Measurements from ENCODE around the gene MPL. TPM values are rescaled to one million over a fixed set of nuclear protein-coding genes. Genes with fewer than 3 reads are reported as not detected.

The MPL gene
- total and polyA plus RNA-seq, 2 experiments from 2014 or later: 0.16 TPM; not detected in 1

DNA sequence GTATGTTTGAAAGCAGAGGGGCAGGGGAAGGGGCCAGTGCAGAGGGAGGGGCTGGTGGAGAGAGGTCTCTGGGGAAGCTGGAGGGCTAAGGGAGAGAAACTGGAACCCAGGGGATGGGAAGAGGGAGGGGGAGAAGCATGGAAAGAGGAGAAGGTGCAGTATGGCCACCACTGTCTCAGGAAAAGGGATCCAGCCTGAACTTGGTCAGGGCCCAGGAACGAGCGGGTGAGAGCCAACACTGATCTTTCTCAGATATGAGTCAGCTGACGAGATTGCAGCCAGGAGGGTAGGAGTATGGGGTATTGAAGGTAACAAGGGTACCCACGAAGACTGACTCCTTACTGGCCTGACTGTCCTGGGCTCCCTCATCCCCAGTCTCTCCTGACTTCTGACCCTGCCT, 18.8 kb upstream of the MPL start:
- H3K9me3 ChIP-seq (ENCODE audit: low read depth): no peaks in the 10 kb centered on the region
- no peaks in the 10 kb centered on the region for H3K79me2 ChIP-seq
- WGBS (ENCODE audit: low lambda C conversion rate, missing lambda C conversion rate): 84% methylated on average over 3 of the region's 4 CpGs
- H3K36me3 ChIP-seq (replicated peaks; ENCODE audit: insufficient read depth, low read depth): no peaks in the 10 kb centered on the region
- H4K20me1 ChIP-seq (ENCODE audit: insufficient read depth, poor library complexity, severe bottlenecking): no peaks in the 10 kb centered on the region
- H3K4me1 ChIP-seq (ENCODE audit: insufficient read depth): no peaks in the 10 kb centered on the region
- no peaks in the 10 kb centered on the region for H3K9me2 ChIP-seq (replicated peaks; ENCODE audit: insufficient read depth)
- TF ChIP-seq CTCF (IDR thresholded peaks at IDR 0.05; ENCODE audit: poor library complexity) (no peak), EZH2 (IDR thresholded peaks at IDR 0.05; ENCODE audit: borderline replicate concordance) (no peak), EZH2phosphoT487 (IDR thresholded peaks at IDR 0.05; ENCODE audit: low read depth, severe bottlenecking, unreplicated experiment) (no peak)
- H3K27me3 ChIP-seq: no peaks in the 10 kb centered on the region
- no peak overlapping the region for H3K27ac ChIP-seq
- no peak for DNase-seq (ENCODE audit: low spot score)
- H2AFZ ChIP-seq: no peak overlapping the region
- no peak overlapping the region for H3K4me3 ChIP-seq
- H3K4me2 ChIP-seq: no peak overlapping the region

DNA sequence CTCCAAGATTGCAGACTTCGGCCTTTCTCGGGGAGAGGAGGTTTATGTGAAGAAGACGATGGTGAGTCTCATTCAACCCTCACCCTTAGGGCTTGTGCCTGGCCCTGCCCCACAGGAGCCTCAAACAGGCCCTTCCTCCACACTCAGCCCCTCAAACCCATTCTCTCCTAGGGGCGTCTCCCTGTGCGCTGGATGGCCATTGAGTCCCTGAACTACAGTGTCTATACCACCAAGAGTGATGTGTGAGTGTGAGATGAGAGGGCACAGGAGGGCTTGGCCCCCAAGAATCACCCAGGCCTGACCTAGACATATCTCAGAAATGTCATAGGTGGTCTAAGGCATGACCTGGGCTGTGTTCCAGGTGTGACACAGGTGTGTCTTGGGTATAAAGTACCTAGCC, 18.3 kb upstream of the MPL start:
- H3K4me3 ChIP-seq: no peak overlapping the region
- H3K27ac ChIP-seq: no peak overlapping the region
- no peaks in the 10 kb centered on the region for H3K4me1 ChIP-seq (ENCODE audit: insufficient read depth)
- no peak overlapping the region for H2AFZ ChIP-seq
- H3K36me3 ChIP-seq (replicated peaks; ENCODE audit: insufficient read depth, low read depth): no peaks in the 10 kb centered on the region
- TF ChIP-seq CTCF (IDR thresholded peaks at IDR 0.05; ENCODE audit: poor library complexity) (no peak), EZH2phosphoT487 (IDR thresholded peaks at IDR 0.05; ENCODE audit: low read depth, severe bottlenecking, unreplicated experiment) (no peak), EZH2 (IDR thresholded peaks at IDR 0.05; ENCODE audit: borderline replicate concordance) (no peak)
- H4K20me1 ChIP-seq (ENCODE audit: insufficient read depth, poor library complexity, severe bottlenecking): no peaks in the 10 kb centered on the region
- no peaks in the 10 kb centered on the region for H3K9me2 ChIP-seq (replicated peaks; ENCODE audit: insufficient read depth)
- DNase-seq (ENCODE audit: low spot score): no peak
- no peak overlapping the region for H3K4me2 ChIP-seq
- no peaks in the 10 kb centered on the region for H3K27me3 ChIP-seq
- WGBS (ENCODE audit: low lambda C conversion rate, missing lambda C conversion rate): 99% methylated on average over 5 of the region's 5 CpGs
- no peaks in the 10 kb centered on the region for H3K79me2 ChIP-seq
- no peaks in the 10 kb centered on the region for H3K9me3 ChIP-seq (ENCODE audit: low read depth)

GRCh38 chr1:43319766-43320165, 17.9 kb upstream of the MPL start:
- Histone ChIP-seq H2AFZ (no peak overlapping the region), H3K4me2 (no peak overlapping the region), H3K36me3 (replicated peaks; ENCODE audit: insufficient read depth, low read depth) (no peaks in the 10 kb centered on the region), H3K79me2 (no peaks in the 10 kb centered on the region), H3K9me3 (ENCODE audit: low read depth) (no peaks in the 10 kb centered on the region), H3K4me3 (no peak overlapping the region), H3K4me1 (ENCODE audit: insufficient read depth) (no peaks in the 10 kb centered on the region), H3K27ac (no peak overlapping the region), H4K20me1 (ENCODE audit: insufficient read depth, poor library complexity, severe bottlenecking) (no peaks in the 10 kb centered on the region), H3K9me2 (replicated peaks; ENCODE audit: insufficient read depth) (no peaks in the 10 kb centered on the region), H3K27me3 (no peaks in the 10 kb centered on the region)
- TF ChIP-seq EZH2phosphoT487 (IDR thresholded peaks at IDR 0.05; ENCODE audit: low read depth, severe bottlenecking, unreplicated experiment) (no peak), EZH2 (IDR thresholded peaks at IDR 0.05; ENCODE audit: borderline replicate concordance) (no peak), CTCF (IDR thresholded peaks at IDR 0.05; ENCODE audit: poor library complexity) (no peak)
- DNase-seq (ENCODE audit: low spot score): no peak
- WGBS (ENCODE audit: low lambda C conversion rate, missing lambda C conversion rate): 67% methylated on average over 3 of the region's 3 CpGs

Data from hepatocyte (in vitro differentiated cells).